ENCODE data around the gene NYAP2. TPM values are rescaled to one million over a fixed set of nuclear protein-coding genes. Genes with fewer than 3 reads are reported as not detected.

The NYAP2 gene
- total RNA-seq, 1 experiment from 2014 or later = not detected

GRCh38 chr2:225615514-225615913, 216.0 kb downstream of the NYAP2 start:
- no peak overlapping the region for H3K27ac ChIP-seq (ENCODE audit: low read depth, low read length, poor library complexity, severe bottlenecking)
- H3K36me3 ChIP-seq (ENCODE audit: insufficient read depth, low read length, poor library complexity, severe bottlenecking) = no peaks in the 10 kb centered on the region
- no peak for TF ChIP-seq EZH2 (IDR thresholded peaks at IDR 0.05; ENCODE audit: borderline replicate concordance, low read depth, low read length, poor library complexity, severe bottlenecking)
- TF ChIP-seq, protein P1, sequence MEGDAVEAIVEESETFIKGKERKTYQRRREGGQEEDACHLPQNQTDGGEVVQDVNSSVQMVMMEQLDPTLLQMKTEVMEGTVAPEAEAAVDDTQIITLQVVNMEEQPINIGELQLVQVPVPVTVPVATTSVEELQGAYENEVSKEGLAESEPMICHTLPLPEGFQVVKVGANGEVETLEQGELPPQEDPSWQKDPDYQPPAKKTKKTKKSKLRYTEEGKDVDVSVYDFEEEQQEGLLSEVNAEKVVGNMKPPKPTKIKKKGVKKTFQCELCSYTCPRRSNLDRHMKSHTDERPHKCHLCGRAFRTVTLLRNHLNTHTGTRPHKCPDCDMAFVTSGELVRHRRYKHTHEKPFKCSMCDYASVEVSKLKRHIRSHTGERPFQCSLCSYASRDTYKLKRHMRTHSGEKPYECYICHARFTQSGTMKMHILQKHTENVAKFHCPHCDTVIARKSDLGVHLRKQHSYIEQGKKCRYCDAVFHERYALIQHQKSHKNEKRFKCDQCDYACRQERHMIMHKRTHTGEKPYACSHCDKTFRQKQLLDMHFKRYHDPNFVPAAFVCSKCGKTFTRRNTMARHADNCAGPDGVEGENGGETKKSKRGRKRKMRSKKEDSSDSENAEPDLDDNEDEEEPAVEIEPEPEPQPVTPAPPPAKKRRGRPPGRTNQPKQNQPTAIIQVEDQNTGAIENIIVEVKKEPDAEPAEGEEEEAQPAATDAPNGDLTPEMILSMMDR (conservative IDR thresholded peaks at IDR 0.05; ENCODE audit: low read depth, low read length) = no peak
- H3K27me3 ChIP-seq (replicated peaks; ENCODE audit: insufficient read depth, low read depth, low read length, poor library complexity) = no peaks in the 10 kb centered on the region
- CTCF ChIA-PET = no interaction called here
- no peaks in the 10 kb centered on the region for H3K9me3 ChIP-seq (ENCODE audit: low read depth, low read length, poor library complexity, severe bottlenecking)
- BruUV-seq (replicated peaks) = no TSS peak
- intact Hi-C loops (cut with micrococcal nuclease; ENCODE audit: unreplicated experiment) = no loop called here
- H3K4me3 ChIP-seq (ENCODE audit: low read depth, low read length, poor library complexity, severe bottlenecking) = no peak overlapping the region
- DNase-seq (ENCODE audit: low spot score) = no peak
- no peaks in the 10 kb centered on the region for H3K4me1 ChIP-seq (ENCODE audit: insufficient read depth, low read length, poor library complexity, severe bottlenecking)
- POLR2A ChIA-PET (ENCODE audit: low non-redundant PET) = no interaction called here

- no peak for DNase-seq (ENCODE audit: low spot score)
- ChIA-PET POLR2A (ENCODE audit: low non-redundant PET) (interaction anchor here (0.5 kb wide), 1 partner anchor 638 kb away, joined by 3 read pairs; no protein-coding TSS in a partner anchor), CTCF (no interaction called here)
- BruUV-seq (replicated peaks) = no TSS peak
- no peaks in the 10 kb centered on the region for H3K9me3 ChIP-seq (ENCODE audit: low read depth, low read length, poor library complexity, severe bottlenecking)
- no peak overlapping the region for H3K27ac ChIP-seq (ENCODE audit: low read depth, low read length, poor library complexity, severe bottlenecking)
- no peaks in the 10 kb centered on the region for H3K4me1 ChIP-seq (ENCODE audit: insufficient read depth, low read length, poor library complexity, severe bottlenecking)
- H3K4me3 ChIP-seq (ENCODE audit: low read depth, low read length, poor library complexity, severe bottlenecking) = no peak overlapping the region
- intact Hi-C loops (cut with micrococcal nuclease; ENCODE audit: unreplicated experiment) = no loop called here
- H3K27me3 ChIP-seq (replicated peaks; ENCODE audit: insufficient read depth, low read depth, low read length, poor library complexity) = no peaks in the 10 kb centered on the region
- TF ChIP-seq, protein P1 (conservative IDR thresholded peaks at IDR 0.05; ENCODE audit: low read depth, low read length) = no peak
- TF ChIP-seq EZH2 (IDR thresholded peaks at IDR 0.05; ENCODE audit: borderline replicate concordance, low read depth, low read length, poor library complexity, severe bottlenecking) = no peak
- H3K36me3 ChIP-seq (ENCODE audit: insufficient read depth, low read length, poor library complexity, severe bottlenecking) = no peaks in the 10 kb centered on the region
Measured at GRCh38 chr2:225616372-225616771, 216.9 kb downstream of the NYAP2 start.

DNA sequence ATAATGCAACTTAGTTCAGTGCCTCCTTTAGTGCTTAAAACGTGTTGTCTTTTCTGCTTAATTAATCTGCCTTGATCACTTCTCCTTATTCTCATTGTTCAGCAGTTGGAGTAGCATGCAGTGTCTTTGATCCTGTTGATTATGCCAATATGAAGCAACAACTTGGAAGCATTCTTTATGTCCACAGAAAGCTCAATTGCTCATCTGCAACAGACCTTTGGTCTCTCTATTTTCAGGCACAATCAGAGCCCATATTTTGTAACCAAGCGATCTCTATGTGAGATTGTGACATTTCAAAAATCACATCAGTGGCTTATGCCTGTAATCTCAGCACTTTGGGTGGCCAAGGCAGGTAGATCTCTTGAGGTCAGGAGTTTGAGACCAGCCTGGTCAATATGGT, 217.3 kb downstream of the NYAP2 start:
- Histone ChIP-seq H3K27ac (ENCODE audit: low read depth, low read length, poor library complexity, severe bottlenecking) (no peak overlapping the region), H3K4me1 (ENCODE audit: insufficient read depth, low read length, poor library complexity, severe bottlenecking) (no peaks in the 10 kb centered on the region), H3K27me3 (replicated peaks; ENCODE audit: insufficient read depth, low read depth, low read length, poor library complexity) (no peaks in the 10 kb centered on the region), H3K9me3 (ENCODE audit: low read depth, low read length, poor library complexity, severe bottlenecking) (no peaks in the 10 kb centered on the region), H3K4me3 (ENCODE audit: low read depth, low read length, poor library complexity, severe bottlenecking) (no peak overlapping the region), H3K36me3 (ENCODE audit: insufficient read depth, low read length, poor library complexity, severe bottlenecking) (no peaks in the 10 kb centered on the region)
- CTCF ChIA-PET = no interaction called here
- no peak for TF ChIP-seq EZH2 (IDR thresholded peaks at IDR 0.05; ENCODE audit: borderline replicate concordance, low read depth, low read length, poor library complexity, severe bottlenecking)
- TF ChIP-seq, protein P1 (conservative IDR thresholded peaks at IDR 0.05; ENCODE audit: low read depth, low read length) = no peak
- no TSS peak for BruUV-seq (replicated peaks)
- POLR2A ChIA-PET (ENCODE audit: low non-redundant PET) = interaction anchor here (0.5 kb wide), 1 partner anchor 637 kb away, joined by 3 read pairs; no protein-coding TSS in a partner anchor
- no peak for DNase-seq (ENCODE audit: low spot score)
- intact Hi-C loops (cut with micrococcal nuclease; ENCODE audit: unreplicated experiment) = no loop called here

All from A673 (cell line).